HL-60 (cell line): ENCODE results near the gene CARD9.

ENCODE experiments used
- CTCF ChIP-seq: IDR thresholded peaks from one replicate; pipeline ENCODE4 v1.5.1; 2011; ENCODE audit warnings: low read length, control low read depth, inconsistent platforms; ENCODE audit not compliant: insufficient read depth
- GABPA ChIP-seq: IDR thresholded peaks from 2 replicates; pipeline ENCODE4 v1.6.1; 2012; ENCODE audit warnings: low read depth
- POLR2AphosphoS5 ChIP-seq: IDR thresholded peaks from 2 replicates; pipeline ENCODE4 v1.6.1; 2012; ENCODE audit warnings: low read depth
- REST ChIP-seq: IDR thresholded peaks from 2 replicates; pipeline ENCODE4 v1.6.1; 2012; ENCODE audit warnings: low read depth; ENCODE audit not compliant: insufficient replicate concordance

GRCh38 chr9:136336156-136336870 is 37.2 kb downstream of the CARD9 start:
- TF ChIP-seq CTCF (no peak), POLR2AphosphoS5 (no peak), REST (no peak), GABPA (no peak)
